Thymus (tissue), 11 donors: Measurements from ENCODE around the gene ADAMTS2. TPM values are rescaled to one million over a fixed set of nuclear protein-coding genes. Genes with fewer than 3 reads are reported as not detected.

Source experiments
- DNase-seq, 9 donors: peaks; one replicate each; pipeline ENCODE4 v3.0.0-alpha.2; 2013; ENCODE audit warnings: low spot score in 9 of 9, low read depth in 6 of 9, missing footprints in 1 of 9
- H3K27ac ChIP-seq, 2 donors: one replicate each; pipeline ENCODE4 v1.5.1; 2013; ENCODE audit warnings: control low read depth in 1 of 2, low read depth in 1 of 2, low read length in 1 of 2, mild to moderate bottlenecking in 1 of 2, moderate library complexity in 1 of 2
- H3K27me3 ChIP-seq, 2 donors: one replicate each; pipeline ENCODE4 v1.5.1; 2013; ENCODE audit warnings: low read length in 1 of 2; ENCODE audit not compliant: control insufficient read depth in 2 of 2, insufficient read depth in 1 of 2
- H3K36me3 ChIP-seq, 2 donors: one replicate each; pipeline ENCODE4 v1.5.1; 2013; ENCODE audit warnings: low read length in 1 of 2, mild to moderate bottlenecking in 1 of 2, moderate library complexity in 1 of 2; ENCODE audit not compliant: control insufficient read depth in 2 of 2, insufficient read depth in 2 of 2
- H3K4me1 ChIP-seq, 2 donors: one replicate each; pipeline ENCODE4 v1.5.1; 2013; ENCODE audit warnings: low read length in 2 of 2; ENCODE audit not compliant: control insufficient read depth in 2 of 2, insufficient read depth in 2 of 2
- H3K4me3 ChIP-seq, 2 donors: one replicate each; pipeline ENCODE4 v1.5.1; 2013; ENCODE audit warnings: low read length in 2 of 2, control low read depth in 1 of 2, mild to moderate bottlenecking in 1 of 2
- H3K9me3 ChIP-seq, 2 donors: one replicate each; pipeline ENCODE4 v1.5.1; 2013; ENCODE audit warnings: low read length in 1 of 2, mild to moderate bottlenecking in 1 of 2; ENCODE audit not compliant: control insufficient read depth in 2 of 2, insufficient read depth in 1 of 2
- WGBS: extraction: QIAGEN DNeasy Blood & Tissue Kit; methylation state at CpG from one replicate; pipeline ENCODE4 v1.1.7; 2013; 5-methylcytosine and 5-hydroxymethylcytosine counted together
- polyA plus RNA-seq: library from polyadenylated mRNA; stranded (reverse); fragments of 200-250 nt; gene quantifications from one replicate; pipeline ENCODE4 v1.2.3, GENCODE V29; 2013
- total RNA-seq: library from RNA; stranded (reverse); fragments of 120-200 nt; gene quantifications from one replicate; pipeline ENCODE4 v1.2.4, GENCODE V29; 2013
- donor health status: healthy.

Gene ADAMTS2
- total and polyA plus RNA-seq, 2 donors, result 1.3 to 1.4 TPM

DNA sequence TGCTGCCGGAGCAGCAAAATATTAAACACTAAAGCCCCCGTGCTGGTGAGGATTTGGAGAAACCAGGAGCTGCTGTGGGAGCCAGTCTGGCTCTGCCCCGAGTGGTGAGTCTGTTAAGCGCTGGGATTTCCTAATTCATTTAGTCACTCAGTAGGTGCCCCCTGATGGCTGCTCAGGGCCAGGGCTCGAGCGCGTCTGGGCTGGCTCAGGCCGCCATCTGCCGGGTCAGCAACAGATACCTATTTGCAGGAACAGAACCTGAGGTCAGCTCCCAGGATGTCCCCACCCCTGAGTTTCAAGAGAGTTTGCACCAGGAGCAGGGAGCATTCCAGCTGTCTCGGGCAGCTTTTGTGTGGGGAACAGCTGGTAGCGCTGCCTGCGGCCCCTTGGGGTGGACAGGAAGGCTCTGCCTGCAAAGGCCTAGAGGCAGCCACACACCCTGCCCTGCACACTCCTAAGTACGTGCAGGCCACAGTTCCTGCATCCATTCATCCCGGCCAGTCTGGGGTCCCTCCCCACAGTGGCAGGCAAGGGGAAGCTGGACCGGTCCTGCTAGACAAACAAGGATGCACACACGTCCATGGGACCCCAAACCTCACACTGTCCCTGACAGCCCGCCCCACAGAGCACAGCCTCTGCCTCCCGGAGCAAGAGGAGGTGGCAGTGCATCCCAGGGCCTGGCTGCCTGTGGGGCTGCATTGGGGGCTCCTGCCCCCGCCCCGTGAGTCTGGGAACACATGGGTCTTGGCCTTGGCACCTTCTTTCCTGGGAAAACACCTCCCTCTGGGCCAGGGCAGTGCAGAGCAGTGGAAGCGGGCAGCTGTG lies 83.7 kb downstream of the ADAMTS2 start:
- peaks cover 0 to 3% of the 10 kb centered on the region in 2 donors for H3K4me1 ChIP-seq
- no peaks in the 10 kb centered on the region for H3K36me3 ChIP-seq
- no peak overlapping the region for H3K4me3 ChIP-seq
- H3K27me3 ChIP-seq, result peaks cover 0 to 12% of the 10 kb centered on the region in 2 donors
- WGBS, result 70% methylated on average over 21 of the region's 21 CpGs
- no peak for DNase-seq
- H3K9me3 ChIP-seq, result no peaks in the 10 kb centered on the region
- H3K27ac ChIP-seq, result no peak overlapping the region

DNA sequence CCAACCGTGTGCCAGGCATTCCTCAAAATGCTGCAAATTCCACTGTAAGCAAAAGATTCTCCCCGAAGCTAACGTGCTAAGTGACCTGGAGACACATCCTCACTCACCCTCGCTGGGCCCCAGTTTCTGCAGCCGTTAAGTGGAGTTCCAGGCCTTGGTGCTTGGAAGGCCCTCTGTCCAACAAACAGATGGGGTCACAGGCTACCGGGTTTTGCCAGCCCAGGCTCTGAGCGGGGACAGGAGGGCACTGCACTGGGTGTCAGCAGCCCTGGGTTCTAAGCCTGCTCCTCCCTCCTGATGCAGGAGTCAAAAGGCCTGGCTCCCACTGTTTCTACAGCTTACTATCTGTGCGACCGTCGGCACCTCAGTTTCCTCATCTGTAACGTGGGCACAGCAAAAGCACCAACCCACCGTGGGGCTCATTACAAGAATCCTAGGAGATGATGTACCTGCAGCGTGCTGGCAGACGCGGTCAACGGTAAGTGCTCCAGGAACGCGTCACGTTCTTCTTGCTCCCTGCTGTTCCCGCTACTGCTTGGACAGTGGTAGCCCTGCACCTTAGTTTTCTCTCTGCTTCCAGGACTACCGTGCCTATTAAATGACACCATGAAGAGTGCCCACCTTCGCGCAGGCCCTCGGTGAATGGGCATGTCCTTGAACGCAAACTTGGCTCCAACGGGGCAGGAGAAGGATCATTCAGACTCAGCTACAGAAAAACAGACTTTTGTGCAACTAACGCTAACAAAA lies 84.8 kb downstream of the ADAMTS2 start:
- no peaks in the 10 kb centered on the region for H3K9me3 ChIP-seq
- WGBS, result 95% methylated on average over 27 of the region's 27 CpGs
- H3K4me3 ChIP-seq, result no peak overlapping the region
- H3K27ac ChIP-seq, result no peak overlapping the region
- H3K4me1 ChIP-seq, result no peaks in the 10 kb centered on the region
- no peaks in the 10 kb centered on the region for H3K36me3 ChIP-seq
- H3K27me3 ChIP-seq, result peaks cover 0 to 5% of the 10 kb centered on the region in 2 donors
- DNase-seq, result no peak

DNA sequence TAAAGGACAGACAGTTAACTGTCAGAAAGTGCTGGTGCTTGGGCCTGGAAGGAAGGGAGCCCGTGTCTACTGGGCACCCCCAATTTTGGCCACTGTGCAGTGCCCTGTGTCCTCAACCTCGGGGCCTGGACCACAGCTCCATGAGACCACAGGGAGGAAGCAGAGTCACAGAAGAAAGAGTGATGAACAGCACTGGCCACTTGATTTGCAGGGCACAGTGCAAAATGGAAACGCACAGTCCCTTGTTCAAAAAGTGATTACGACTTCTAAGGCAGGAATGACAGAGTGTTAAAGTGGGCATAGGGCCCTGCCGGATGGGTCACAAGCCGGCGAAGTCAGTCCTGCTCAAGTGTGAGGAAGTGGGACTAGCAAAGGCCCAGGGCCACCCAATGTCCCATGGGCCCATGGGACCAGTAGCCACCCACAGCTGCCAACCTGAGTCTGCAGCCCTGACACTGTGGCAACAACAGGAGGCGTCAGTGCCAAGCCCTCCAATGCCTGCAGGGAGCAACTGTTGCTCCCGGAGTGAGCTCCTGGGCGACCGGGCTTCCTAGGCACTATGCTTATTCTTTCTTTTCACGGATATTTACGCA lies 85.4 kb downstream of the ADAMTS2 start:
- H3K4me3 ChIP-seq, result no peak overlapping the region
- 94% methylated on average over 13 of the region's 13 CpGs for WGBS
- H3K4me1 ChIP-seq, result no peaks in the 10 kb centered on the region
- no peaks in the 10 kb centered on the region for H3K9me3 ChIP-seq
- H3K36me3 ChIP-seq, result no peaks in the 10 kb centered on the region
- no peak for DNase-seq
- H3K27me3 ChIP-seq, result no peaks in the 10 kb centered on the region
- no peak overlapping the region for H3K27ac ChIP-seq

DNA sequence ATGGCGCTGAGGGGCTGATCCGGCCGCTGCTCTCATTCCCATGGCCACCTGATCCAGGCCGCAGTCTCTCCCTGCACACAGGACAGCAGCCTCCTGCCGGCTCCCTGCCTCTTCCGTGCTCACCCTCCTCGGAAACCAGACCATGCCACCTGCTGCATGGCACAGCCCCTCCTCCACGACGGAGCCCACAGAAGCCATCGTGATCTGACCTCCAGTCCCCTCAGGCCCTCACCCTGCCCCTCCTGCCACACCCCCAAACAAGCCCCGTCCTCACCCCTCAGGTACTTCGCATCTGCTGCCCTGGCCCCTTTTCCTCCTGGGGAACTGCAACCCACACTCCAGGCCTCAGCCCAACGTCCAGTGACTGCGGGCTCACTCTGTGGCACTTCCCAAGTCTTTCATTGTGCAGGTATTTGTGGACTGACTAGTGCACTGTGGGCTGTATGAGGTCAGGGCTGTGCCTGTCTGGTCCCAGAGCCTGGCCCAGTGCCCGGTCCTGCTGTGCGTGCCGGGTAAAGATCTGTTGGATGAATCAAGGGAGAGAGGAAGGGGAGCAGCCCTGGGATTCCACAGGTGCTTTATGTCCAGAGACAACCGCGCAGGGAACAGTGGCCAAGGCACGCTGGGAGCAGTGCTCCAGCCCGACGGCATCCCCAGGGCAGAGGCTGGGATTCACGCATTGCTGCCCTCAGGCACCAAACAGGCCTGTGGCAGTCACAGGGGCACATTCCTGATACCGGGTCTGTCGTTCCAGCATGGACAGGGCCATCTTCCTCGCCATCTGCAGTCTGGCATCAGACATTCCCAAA lies 86.1 kb downstream of the ADAMTS2 start:
- WGBS, result 92% methylated on average over 26 of the region's 26 CpGs
- no peaks in the 10 kb centered on the region for H3K36me3 ChIP-seq
- H3K27me3 ChIP-seq, result no peaks in the 10 kb centered on the region
- H3K27ac ChIP-seq, result no peak overlapping the region
- no peak overlapping the region for H3K4me3 ChIP-seq
- no peaks in the 10 kb centered on the region for H3K9me3 ChIP-seq
- DNase-seq, result no peak
- H3K4me1 ChIP-seq, result no peaks in the 10 kb centered on the region

DNA sequence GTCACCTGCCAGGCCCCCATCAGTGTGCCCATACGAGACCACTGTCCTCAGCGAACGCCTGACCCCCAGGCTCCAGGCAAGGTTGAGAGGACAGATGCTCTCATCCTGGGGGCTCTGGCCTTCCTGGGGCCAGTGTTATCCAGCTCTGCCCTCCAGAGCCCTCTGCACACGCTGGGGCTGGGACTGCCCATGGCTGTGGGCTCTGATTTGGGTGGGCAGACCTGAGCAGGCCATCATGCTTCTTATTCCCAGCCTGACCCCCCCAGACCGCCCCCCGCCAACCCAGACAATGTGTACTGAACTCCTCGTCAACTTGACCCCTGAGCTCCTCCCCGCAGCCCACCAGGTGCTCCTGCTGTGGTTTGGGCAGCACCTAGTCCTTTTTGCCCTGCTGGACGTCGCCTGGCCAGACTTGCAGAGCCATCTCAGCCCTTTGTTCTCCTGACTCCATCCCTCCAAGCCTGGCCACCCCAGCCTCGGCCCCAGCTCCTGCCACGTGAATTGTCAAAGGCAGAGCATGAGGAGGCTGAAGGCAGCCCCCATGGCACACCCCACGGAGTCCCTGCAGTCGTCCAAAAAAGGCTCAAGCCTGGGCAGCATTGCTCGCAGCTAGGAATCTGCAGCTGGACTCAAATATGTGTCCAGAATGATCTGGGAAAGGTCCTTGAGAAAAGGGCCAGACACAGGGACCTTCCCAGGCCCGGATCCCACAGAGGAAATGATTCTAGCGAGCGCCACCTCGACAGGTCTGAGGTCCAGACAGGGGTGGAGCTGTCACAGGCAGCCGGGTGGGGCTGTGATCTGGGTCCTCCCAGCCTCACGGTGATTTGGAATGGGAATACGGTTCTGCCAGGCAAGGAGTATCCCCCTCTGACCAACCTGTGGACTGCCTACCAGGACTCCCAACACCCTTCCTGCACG lies 87.0 kb downstream of the ADAMTS2 start:
- H3K4me3 ChIP-seq, result no peak overlapping the region
- H3K27me3 ChIP-seq, result no peaks in the 10 kb centered on the region
- no peaks in the 10 kb centered on the region for H3K36me3 ChIP-seq
- WGBS, result 88% methylated on average over 23 of the region's 23 CpGs
- no peaks in the 10 kb centered on the region for H3K4me1 ChIP-seq
- H3K9me3 ChIP-seq, result no peaks in the 10 kb centered on the region
- no peak overlapping the region for H3K27ac ChIP-seq
- DNase-seq, result no peak

DNA sequence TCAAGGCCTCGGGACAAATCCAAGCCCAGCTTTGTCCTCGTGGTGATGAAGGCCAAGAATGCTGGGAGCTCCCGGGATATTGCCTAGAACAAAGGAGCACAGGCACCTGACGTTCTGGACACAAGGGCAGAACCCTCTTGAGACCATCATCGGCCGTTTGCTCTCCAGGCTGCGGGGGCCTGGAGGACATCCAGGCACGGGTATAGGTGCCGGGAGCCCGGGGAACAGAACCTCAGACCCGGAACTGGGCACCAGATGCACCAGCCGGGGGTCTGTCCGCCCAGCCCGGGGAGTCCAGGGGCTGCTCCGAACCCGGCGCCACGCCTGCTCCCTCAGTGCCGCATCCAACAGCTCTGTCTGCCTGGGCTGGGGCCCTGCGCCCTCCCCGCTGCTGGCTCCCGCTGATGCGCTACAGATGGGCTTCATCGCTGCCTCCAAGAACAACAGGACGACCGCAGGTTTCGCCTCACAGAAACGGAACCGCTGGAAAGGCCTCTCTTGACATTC lies 88.0 kb downstream of the ADAMTS2 start:
- WGBS, result 94% methylated on average over 29 of the region's 29 CpGs
- no peaks in the 10 kb centered on the region for H3K9me3 ChIP-seq
- H3K27me3 ChIP-seq, result no peaks in the 10 kb centered on the region
- no peaks in the 10 kb centered on the region for H3K36me3 ChIP-seq
- no peak for DNase-seq
- no peaks in the 10 kb centered on the region for H3K4me1 ChIP-seq
- no peak overlapping the region for H3K4me3 ChIP-seq
- H3K27ac ChIP-seq, result no peak overlapping the region

DNA sequence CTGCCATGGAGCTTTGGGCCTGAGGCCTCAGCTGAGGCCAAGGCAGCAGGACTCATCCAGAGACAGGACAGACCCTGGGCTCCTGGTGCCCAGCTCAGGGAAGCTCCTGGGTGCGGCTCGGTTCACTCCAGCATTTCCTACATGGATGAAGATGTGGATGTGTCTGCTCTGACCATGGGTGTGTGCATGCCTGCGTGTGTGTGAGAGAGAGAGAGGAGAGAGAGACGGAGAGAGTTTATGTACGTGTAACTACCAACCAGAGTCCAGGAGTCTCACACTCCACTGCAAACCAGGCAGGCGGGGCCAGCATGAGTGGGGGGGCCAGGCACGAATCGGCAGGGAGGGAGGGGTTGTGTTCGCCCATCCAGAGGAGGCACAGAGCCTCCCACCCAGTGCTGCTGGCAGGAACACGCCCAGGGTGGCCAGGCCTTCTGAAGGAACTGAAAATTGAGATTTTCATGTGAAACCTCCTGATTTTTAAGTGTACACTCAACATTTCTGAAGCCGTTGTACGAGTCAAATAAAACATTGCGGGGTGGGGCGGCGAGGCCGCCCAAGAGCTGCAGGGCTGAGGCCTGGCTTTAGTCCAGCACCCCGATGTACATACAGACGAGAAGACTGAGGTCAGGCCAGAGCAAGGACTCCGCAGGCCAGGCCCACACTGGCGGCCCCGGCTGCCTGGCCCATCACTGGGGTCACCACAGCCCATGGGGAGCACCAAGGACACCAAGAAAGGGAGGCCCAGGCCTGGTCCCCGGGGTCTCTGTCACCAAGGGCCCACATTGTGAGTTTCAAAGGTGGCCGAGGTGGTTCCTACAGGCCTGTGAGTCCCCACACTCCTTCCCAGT lies 88.7 kb downstream of the ADAMTS2 start:
- H3K4me1 ChIP-seq, result no peaks in the 10 kb centered on the region
- H3K27ac ChIP-seq, result no peak overlapping the region
- 96% methylated on average over 23 of the region's 23 CpGs for WGBS
- no peaks in the 10 kb centered on the region for H3K27me3 ChIP-seq
- H3K36me3 ChIP-seq, result no peaks in the 10 kb centered on the region
- H3K4me3 ChIP-seq, result no peak overlapping the region
- H3K9me3 ChIP-seq, result no peaks in the 10 kb centered on the region
- DNase-seq, result no peak
